ENCODE data around the gene TNIP2. TPM values are rescaled to one million over a fixed set of nuclear protein-coding genes. Genes with fewer than 3 reads are reported as not detected.
"Not testable (repeated sequence)": the region's sequence is repeated elsewhere in the genome, so short reads cannot be mapped to it uniquely, and the experiment has no call there.

Gene TNIP2
- total RNA-seq, 1 donor from 2014 or later, result 19.4 TPM

DNA sequence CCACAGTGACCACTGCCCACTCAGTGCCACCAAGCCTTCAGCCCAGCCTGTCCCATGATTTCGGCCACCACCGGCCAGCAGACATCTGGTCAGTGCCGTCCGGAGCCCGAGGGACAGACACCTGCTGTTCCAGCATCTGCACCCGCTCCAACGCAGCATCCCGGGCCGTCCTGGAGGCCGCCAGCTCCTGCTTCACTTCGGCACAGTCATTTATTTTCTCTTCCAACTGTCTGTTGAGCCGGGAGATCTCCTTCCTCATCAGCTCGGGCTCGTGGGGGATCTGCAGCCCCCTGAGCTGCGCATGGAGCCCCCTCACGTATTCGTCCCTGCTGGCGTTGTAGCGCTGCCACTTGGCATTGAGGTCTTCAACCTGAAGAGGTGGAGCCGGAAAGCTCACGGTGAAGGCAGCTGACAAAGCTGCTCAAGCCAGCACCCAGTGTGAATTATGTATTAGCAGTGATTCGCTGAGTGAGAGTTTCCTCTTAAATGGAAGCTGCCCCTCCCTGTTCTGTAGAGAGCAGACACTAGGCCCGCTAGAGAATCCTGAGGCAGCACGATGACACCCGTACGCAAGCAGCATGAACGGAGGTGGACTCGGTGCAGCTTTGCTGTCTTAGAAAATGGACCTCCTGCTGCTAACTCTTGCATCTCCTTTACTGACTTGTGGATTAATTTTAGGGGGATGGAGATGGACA lies 11.4 kb downstream of the TNIP2 start:
- intact Hi-C loops (cut with micrococcal nuclease), result no loop called here
- H3K27me3 ChIP-seq (ENCODE audit: low read depth), result no peaks in the 10 kb centered on the region
- H3K9me3 ChIP-seq (replicated peaks), result no peaks in the 10 kb centered on the region
- no peak for DNase-seq
- no peak overlapping the region for H3K27ac ChIP-seq (replicated peaks)
- TF ChIP-seq, protein P1, sequence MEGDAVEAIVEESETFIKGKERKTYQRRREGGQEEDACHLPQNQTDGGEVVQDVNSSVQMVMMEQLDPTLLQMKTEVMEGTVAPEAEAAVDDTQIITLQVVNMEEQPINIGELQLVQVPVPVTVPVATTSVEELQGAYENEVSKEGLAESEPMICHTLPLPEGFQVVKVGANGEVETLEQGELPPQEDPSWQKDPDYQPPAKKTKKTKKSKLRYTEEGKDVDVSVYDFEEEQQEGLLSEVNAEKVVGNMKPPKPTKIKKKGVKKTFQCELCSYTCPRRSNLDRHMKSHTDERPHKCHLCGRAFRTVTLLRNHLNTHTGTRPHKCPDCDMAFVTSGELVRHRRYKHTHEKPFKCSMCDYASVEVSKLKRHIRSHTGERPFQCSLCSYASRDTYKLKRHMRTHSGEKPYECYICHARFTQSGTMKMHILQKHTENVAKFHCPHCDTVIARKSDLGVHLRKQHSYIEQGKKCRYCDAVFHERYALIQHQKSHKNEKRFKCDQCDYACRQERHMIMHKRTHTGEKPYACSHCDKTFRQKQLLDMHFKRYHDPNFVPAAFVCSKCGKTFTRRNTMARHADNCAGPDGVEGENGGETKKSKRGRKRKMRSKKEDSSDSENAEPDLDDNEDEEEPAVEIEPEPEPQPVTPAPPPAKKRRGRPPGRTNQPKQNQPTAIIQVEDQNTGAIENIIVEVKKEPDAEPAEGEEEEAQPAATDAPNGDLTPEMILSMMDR (IDR thresholded peaks at IDR 0.05; ENCODE audit: borderline replicate concordance), result no peak
- H3K36me3 ChIP-seq, result peaks cover 65% of the 10 kb centered on the region
- no peak overlapping the region for H3K4me3 ChIP-seq
- H3K4me1 ChIP-seq, result peaks cover 29% of the 10 kb centered on the region

DNA sequence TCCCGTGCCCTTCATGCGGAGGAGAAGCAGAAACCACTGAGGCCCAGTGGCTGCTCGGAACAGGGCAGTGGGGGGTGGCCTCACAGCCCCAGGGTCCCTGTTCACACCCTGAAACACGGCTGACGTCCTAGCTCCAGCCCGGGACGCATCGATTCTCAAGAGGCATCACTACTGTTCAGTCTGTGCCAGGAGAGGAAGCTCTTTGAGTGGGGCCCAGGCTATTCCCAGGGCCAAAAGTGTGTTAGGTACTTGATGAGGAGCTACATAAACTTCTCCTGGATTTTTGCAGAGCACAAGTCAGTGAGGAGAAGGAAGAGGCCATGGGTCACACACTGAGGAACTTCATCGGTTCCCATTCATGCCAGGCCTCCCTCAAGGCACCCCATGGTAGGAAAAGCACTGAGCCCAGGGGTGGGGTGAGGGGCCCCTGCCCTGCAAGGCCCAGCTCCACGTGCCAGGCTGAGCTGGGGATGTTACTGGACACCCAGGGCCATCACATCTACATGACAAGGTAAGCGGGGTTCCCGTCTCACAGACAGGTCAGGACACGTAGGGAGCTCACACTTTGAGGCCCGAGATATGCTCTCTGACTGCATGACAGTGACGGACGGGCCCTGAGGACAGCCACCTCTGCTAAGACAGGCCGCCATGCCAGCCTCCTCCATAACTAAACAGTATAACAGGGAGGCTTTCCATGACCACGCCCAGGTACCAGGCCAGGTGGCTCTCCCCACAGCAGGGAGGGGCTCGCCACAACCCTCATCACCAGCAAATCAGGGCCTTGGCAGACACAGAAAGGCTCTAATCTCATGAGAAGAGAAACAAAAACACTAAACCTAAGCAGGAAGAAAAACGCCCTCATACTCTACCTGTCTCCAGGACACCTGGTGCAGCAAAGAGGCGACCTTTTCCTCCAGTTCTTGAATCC lies 12.4 kb downstream of the TNIP2 start:
- intact Hi-C loops (cut with micrococcal nuclease), result no loop called here
- Histone ChIP-seq H3K4me1 (peaks cover 21% of the 10 kb centered on the region), H3K27me3 (ENCODE audit: low read depth) (no peaks in the 10 kb centered on the region), H3K36me3 (peaks cover 65% of the 10 kb centered on the region), H3K27ac (replicated peaks) (no peak overlapping the region), H3K4me3 (no peak overlapping the region), H3K9me3 (replicated peaks) (no peaks in the 10 kb centered on the region)
- DNase-seq, result no peak
- TF ChIP-seq, protein P1 (IDR thresholded peaks at IDR 0.05; ENCODE audit: borderline replicate concordance), result no peak

DNA sequence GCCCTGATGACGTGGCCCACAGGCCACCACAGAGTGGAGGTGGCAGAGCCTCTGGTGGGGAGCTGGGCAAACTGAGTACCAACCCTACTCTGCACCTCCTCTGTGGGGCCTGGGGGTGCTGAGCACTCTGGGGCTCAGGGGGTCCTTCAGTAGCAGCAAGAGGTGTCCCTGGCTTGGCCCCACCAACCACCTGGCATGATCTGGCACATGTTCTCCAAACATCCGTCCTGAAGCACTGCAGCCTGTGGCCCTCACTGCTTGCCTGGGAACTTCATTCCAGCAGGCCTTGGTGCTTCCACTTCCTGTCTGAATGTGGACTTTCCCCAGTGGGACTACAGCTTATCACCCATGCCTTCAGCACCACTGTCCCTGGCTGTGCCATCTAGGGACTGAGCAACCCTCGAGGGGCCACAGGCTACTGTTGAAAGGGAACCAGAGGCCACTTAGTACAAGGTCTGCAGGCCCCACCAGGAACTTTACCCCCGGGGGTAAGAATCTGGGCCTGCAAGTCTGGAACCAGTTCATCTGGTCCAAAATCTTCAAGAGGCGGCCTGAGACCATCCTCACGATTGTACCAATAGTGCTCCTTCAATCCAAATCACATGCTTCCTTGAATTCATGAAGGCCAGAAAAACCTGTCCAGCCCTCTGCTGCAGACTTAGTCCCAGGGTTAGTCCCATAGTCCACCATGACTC lies 13.2 kb downstream of the TNIP2 start:
- DNase-seq, result no peak
- Histone ChIP-seq H3K4me3 (no peak overlapping the region), H3K9me3 (replicated peaks) (no peaks in the 10 kb centered on the region), H3K4me1 (peaks cover 21% of the 10 kb centered on the region), H3K27me3 (ENCODE audit: low read depth) (no peaks in the 10 kb centered on the region), H3K36me3 (peaks cover 65% of the 10 kb centered on the region), H3K27ac (replicated peaks) (no peak overlapping the region)
- TF ChIP-seq, protein P1 (IDR thresholded peaks at IDR 0.05; ENCODE audit: borderline replicate concordance), result no peak
- intact Hi-C loops (cut with micrococcal nuclease), result no loop called here

DNA sequence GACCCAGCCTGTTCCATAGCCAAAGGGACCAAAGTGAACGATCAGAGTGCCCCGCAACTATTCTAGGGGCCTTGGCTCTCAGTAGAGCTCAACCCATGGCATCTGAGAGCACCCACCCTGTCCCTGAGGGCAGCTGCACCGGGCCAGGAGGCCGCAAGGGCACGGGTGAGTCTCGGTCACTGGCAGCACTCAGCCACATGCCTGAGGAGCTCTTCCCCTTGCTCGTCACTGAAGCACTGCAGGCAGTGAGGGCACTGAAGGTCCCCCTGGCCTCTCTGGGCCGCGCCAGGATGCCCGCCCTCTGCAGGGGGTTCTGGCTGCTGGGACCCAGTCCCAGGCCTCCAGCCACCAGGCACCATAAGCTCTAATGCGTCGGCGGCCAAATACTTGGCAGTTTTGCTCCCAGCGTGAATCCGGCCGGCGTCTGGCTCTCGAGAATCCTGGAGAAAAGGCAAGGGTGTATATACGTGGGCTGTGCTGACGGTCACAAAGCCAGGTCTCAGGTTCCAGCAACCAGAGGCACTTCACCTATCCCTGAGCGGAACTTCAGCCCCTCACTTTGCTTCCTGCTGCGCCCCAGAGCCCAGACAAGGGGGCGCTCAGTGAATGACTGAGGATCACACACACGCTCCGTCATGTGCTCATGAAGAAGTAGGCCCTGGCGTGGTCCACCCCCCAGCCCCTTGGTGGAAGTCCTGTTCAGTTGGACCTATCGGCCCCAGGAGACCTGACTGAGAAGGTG lies 13.9 kb downstream of the TNIP2 start:
- TF ChIP-seq, protein P1 (IDR thresholded peaks at IDR 0.05; ENCODE audit: borderline replicate concordance), result no peak
- Histone ChIP-seq H3K9me3 (replicated peaks) (no peaks in the 10 kb centered on the region), H3K27me3 (ENCODE audit: low read depth) (no peaks in the 10 kb centered on the region), H3K4me1 (peaks cover 17% of the 10 kb centered on the region), H3K27ac (replicated peaks) (no peak overlapping the region), H3K36me3 (peaks cover 59% of the 10 kb centered on the region), H3K4me3 (no peak overlapping the region)
- intact Hi-C loops (cut with micrococcal nuclease), result no loop called here
- no peak for DNase-seq

DNA sequence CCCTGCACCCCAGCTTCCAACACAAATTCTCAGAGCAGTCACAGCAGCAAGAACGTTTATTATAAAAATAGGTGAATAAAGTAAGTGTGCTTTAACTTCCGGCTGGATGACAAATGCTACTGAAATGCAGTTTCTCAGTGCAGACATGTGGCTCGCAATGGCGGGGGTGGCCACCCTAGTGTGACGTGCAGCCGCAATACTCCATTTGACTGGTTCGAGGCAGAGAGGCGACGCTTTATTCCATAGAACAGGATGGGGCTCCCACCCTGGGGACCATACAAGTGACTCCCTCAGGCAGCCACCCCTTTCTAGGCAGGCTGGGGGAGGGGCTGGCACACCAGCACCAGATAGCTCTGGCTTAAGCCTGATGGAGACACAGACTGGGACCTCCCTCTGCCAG lies 14.5 kb downstream of the TNIP2 start:
- Histone ChIP-seq H3K4me3 (no peak overlapping the region), H3K36me3 (peaks cover 53% of the 10 kb centered on the region), H3K9me3 (replicated peaks) (peaks cover 4% of the 10 kb centered on the region), H3K27me3 (ENCODE audit: low read depth) (no peaks in the 10 kb centered on the region), H3K27ac (replicated peaks) (no peak overlapping the region), H3K4me1 (peaks cover 11% of the 10 kb centered on the region)
- TF ChIP-seq, protein P1 (IDR thresholded peaks at IDR 0.05; ENCODE audit: borderline replicate concordance), result no peak
- intact Hi-C loops (cut with micrococcal nuclease), result no loop called here
- no peak for DNase-seq

DNA sequence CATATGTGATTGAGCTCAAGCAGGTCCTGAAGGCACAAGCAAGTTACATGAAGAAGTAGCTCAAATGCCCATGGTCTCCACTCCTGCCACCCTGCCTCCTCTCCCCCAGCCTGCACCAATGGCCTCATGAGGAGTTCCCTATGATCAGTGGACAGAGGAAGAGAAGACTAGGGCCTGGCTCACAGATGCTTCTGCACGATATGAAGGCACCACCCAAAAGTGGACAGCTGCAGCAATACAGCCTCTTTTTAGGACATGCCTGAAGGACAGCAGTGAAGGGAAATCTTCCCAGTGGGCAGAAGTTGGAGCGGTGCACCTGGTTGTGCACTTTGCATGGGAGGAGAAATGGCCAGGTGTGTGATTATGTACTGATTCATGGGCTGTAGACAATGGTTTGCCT lies 17.8 kb downstream of the TNIP2 start:
- intact Hi-C loops (cut with micrococcal nuclease); DNase-seq: not testable (repeated sequence)

More for the DNA sequence above, 17.8 kb downstream of the TNIP2 start:
- Histone ChIP-seq H3K9me3 (replicated peaks) (peaks cover 16% of the 10 kb centered on the region), H3K36me3 (peaks cover 25% of the 10 kb centered on the region)
- H3K27ac ChIP-seq (replicated peaks); H3K4me3 ChIP-seq; H3K27me3 ChIP-seq (ENCODE audit: low read depth); H3K4me1 ChIP-seq: not testable (repeated sequence)
